Type B pancreatic cell (in vitro differentiated cells): ENCODE data around the gene GNA15. TPM values are rescaled to one million over a fixed set of nuclear protein-coding genes. Genes with fewer than 3 reads are reported as not detected.
A peak's percentile ranks its signal among the peaks of the same experiment; 100 is the strongest.

Experiments
- DNase-seq: peaks from one replicate; pipeline ENCODE4 v3.0.0; 2021; ENCODE audit warnings: mixed read lengths; ENCODE audit not compliant: unreplicated experiment; ENCODE audit errors: extremely low spot score
- H3K27ac Mint-ChIP-seq: 2 replicates; pipeline ENCODE4 v1.8.0; 2021; ENCODE audit warnings: mild to moderate bottlenecking, mixed read lengths
- H3K27me3 Mint-ChIP-seq: 2 replicates; pipeline ENCODE4 v1.8.0; 2021; ENCODE audit warnings: mixed read lengths
- H3K36me3 Mint-ChIP-seq: 2 replicates; pipeline ENCODE4 v1.8.0; 2021; ENCODE audit warnings: mixed read lengths
- H3K4me1 Mint-ChIP-seq: one replicate; pipeline ENCODE4 v1.8.0; 2021; ENCODE audit warnings: mixed read lengths; ENCODE audit not compliant: unreplicated experiment
- H3K4me3 Mint-ChIP-seq: 2 replicates; pipeline ENCODE4 v1.8.0; 2021; ENCODE audit warnings: mild to moderate bottlenecking, mixed read lengths
- H3K9me3 Mint-ChIP-seq: 2 replicates; pipeline ENCODE4 v1.8.0; 2021; ENCODE audit warnings: mixed read lengths
- total RNA-seq: library from RNA; stranded (reverse); gene quantifications from 2 replicates; pipeline ENCODE4 v1.2.1, GENCODE V29; 2021; ENCODE audit warnings: low replicate concordance
- TF ChIP-seq, protein P1 (sequence below): fragments of 200-600 bp; sonication (generic); conservative IDR thresholded peaks from 2 replicates; pipeline ENCODE4 v1.5.0; 2021; ENCODE audit warnings: antibody characterized with exemption, mild to moderate bottlenecking

GNA15 gene
- total RNA-seq, 1 donor from 2014 or later: 1.6 TPM

DNA sequence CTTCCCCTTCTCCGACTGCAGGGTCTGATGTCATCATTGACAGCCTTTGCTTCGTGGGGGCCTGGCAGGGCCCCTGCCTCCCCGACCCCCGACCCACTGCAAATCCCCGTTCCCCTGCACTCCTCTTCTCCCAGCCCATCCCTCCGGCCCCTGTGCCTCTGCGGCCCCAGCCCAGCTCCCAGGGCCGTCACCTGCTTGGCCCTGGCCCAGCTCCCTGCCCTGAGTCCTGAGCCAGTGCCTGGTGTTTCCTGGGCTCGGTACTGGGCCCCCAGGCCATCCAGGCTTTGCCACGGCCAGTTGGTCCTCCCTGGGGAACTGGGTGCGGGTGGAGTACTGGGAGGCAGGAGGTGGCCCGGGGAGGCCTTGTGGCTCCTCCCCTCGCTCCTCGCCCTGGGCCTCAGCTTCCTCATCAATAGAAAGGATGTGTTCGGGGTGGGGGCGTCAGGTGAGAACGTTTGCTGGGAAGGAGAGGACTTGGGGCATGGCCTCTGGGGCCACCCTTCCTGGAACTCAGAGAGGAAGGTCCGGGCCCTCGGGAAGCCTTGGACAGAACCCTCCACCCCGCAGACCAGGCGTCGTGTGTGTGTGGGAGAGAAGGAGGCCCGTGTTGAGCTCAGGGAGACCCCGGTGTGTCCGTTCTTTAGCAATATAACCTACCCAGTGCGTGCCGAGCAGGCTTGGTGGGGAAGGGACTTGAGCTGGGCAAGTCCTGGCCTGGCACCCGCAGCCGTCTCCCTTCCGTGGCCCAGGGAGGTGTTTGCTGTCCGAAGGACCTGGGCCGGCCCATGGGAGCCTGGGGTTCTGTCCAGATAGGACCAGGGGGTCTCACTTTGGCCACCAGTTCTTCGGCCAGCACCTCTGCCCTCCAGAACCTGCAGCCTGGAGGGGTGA, 72.7 kb downstream of the GNA15 start:
- Mint-ChIP-seq H3K27ac (no peak overlapping the region), H3K4me1 (no peaks in the 10 kb centered on the region), H3K9me3 (no peaks in the 10 kb centered on the region), H3K27me3 (no peaks in the 10 kb centered on the region), H3K36me3 (peaks cover 4% of the 10 kb centered on the region), H3K4me3 (no peak overlapping the region)
- DNase-seq: no peak
- TF ChIP-seq, protein P1, sequence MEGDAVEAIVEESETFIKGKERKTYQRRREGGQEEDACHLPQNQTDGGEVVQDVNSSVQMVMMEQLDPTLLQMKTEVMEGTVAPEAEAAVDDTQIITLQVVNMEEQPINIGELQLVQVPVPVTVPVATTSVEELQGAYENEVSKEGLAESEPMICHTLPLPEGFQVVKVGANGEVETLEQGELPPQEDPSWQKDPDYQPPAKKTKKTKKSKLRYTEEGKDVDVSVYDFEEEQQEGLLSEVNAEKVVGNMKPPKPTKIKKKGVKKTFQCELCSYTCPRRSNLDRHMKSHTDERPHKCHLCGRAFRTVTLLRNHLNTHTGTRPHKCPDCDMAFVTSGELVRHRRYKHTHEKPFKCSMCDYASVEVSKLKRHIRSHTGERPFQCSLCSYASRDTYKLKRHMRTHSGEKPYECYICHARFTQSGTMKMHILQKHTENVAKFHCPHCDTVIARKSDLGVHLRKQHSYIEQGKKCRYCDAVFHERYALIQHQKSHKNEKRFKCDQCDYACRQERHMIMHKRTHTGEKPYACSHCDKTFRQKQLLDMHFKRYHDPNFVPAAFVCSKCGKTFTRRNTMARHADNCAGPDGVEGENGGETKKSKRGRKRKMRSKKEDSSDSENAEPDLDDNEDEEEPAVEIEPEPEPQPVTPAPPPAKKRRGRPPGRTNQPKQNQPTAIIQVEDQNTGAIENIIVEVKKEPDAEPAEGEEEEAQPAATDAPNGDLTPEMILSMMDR: no peak

DNA sequence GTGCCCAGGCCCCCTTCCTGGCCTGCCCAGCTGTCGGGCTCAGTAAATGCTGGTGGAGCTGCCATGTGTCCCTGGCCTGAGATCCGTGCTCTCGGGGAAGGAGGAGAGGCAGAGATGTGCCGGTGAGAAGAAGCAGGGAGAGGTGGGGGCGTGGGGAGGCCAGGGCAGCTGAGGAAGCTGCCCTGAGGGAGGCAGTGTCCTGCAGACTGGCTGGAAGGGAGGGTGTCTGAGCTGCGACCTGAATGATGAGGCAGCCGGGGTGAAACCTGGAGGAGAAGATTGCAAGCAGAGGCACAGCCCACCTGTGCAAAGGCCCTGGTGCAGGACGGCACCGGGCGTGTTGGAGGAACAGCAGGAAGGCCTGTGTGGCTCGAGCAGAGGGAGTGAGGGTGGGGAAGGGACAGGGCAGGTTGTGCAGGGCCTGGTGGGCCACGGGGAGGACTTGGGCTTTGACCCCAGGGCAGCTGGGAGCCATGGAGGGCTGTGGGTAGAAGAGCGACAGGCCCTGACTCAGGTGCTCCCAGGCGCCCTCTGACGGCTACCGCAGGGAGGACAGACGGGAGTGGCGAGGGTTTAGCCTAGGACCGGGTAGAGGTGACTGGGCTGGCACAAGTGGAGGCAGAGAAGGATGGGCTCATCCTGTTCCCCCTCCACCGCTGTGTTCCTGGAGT, 74.6 kb downstream of the GNA15 start:
- no peaks in the 10 kb centered on the region for H3K9me3 Mint-ChIP-seq
- no peaks in the 10 kb centered on the region for H3K4me1 Mint-ChIP-seq
- DNase-seq: no peak
- H3K36me3 Mint-ChIP-seq: peaks cover 4% of the 10 kb centered on the region
- no peak overlapping the region for H3K4me3 Mint-ChIP-seq
- no peaks in the 10 kb centered on the region for H3K27me3 Mint-ChIP-seq
- TF ChIP-seq, protein P1: peak; percentile 76
- peak overlapping the region; percentile 39 for H3K27ac Mint-ChIP-seq

DNA sequence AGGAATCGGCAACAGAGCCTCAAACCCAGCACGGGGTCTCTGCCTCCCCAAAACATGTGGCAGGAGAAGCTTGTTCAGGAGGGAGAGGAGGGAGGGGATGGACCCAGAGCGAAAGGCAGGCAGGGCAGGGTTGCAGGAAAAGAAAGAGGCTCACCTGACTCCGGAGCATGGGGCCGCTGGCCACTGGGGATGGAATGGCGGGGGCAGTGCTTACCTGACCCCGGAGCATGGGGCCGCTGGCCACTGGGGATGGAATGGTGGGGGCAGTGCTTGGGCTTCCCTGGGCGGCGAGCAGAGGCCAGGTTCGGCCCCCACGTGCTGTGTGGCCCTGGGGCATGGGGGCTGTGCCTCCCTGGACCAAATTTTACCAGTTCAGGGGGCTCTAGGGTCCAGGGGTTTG, 75.4 kb downstream of the GNA15 start:
- H3K27ac Mint-ChIP-seq: no peak overlapping the region
- no peaks in the 10 kb centered on the region for H3K4me1 Mint-ChIP-seq
- H3K36me3 Mint-ChIP-seq: peaks cover 4% of the 10 kb centered on the region

DNA sequence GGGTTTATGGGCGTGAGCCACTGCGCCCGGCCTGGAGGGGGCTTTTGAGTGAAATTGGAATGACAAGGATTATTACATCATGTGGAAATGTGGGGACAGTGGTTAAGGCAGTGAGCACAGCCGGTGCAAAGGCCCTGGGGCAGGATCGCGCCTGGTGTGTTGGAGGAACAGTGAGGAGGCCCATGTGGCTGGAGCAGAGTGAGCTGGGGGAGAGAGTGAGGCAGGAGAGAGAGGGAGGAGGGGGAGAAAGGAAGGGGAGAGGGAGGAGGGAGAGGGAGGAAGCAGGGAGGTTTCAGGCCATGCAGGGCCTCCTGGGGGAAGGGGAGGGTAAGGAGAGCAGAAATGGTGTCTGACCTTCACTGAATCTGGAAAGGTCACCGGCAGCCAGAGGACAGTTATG, 77.3 kb downstream of the GNA15 start:
- H3K4me1 Mint-ChIP-seq: no peaks in the 10 kb centered on the region
- no peak overlapping the region for H3K4me3 Mint-ChIP-seq
- H3K36me3 Mint-ChIP-seq: peaks cover 4% of the 10 kb centered on the region
- no peak overlapping the region for H3K27ac Mint-ChIP-seq
- H3K9me3 Mint-ChIP-seq: no peaks in the 10 kb centered on the region
- TF ChIP-seq, protein P1: no peak
- DNase-seq: no peak
- no peaks in the 10 kb centered on the region for H3K27me3 Mint-ChIP-seq

More for the DNA sequence above, 75.4 kb downstream of the GNA15 start:
- no peak overlapping the region for H3K4me3 Mint-ChIP-seq
- DNase-seq: no peak
- H3K27me3 Mint-ChIP-seq: no peaks in the 10 kb centered on the region
- TF ChIP-seq, protein P1: no peak
- H3K9me3 Mint-ChIP-seq: no peaks in the 10 kb centered on the region

Other genes with a start within 250 kb of the GNA15 start
- gene ZNF57, start 235.1 kb upstream of the GNA15 start, total RNA-seq: 5.9 and 7.5 TPM in 2 replicates
- gene ZNF77, start 191.1 kb upstream of the GNA15 start, total RNA-seq: 4.0 and 5.8 TPM in 2 replicates
- 3.8 TPM in 2 replicates for gene TLE6, start 158.5 kb upstream of the GNA15 start, total RNA-seq
- 37.7 and 52.8 TPM in 2 replicates for gene TLE2, start 106.8 kb upstream of the GNA15 start, total RNA-seq
- 302 and 418 TPM in 2 replicates for gene TLE5, start 73.5 kb upstream of the GNA15 start, total RNA-seq
- 46.9 and 62.0 TPM in 2 replicates for gene GNA11, start 41.7 kb upstream of the GNA15 start, total RNA-seq
- gene S1PR4, start 42.7 kb downstream of the GNA15 start, total RNA-seq: not detected in 2 replicates
- gene NCLN, start 49.9 kb downstream of the GNA15 start, total RNA-seq: 63.9 and 65.8 TPM in 2 replicates
- gene CELF5, start 88.6 kb downstream of the GNA15 start, total RNA-seq: 0.50 and 2.6 TPM in 2 replicates
- 12.5 and 17.8 TPM in 2 replicates for gene NFIC, start 230.6 kb downstream of the GNA15 start, total RNA-seq